ENCODE data around the gene GLRX3. TPM values are rescaled to one million over a fixed set of nuclear protein-coding genes. Genes with fewer than 3 reads are reported as not detected.

Gene GLRX3
- total RNA-seq, 1 experiment from 2014 or later: 188 TPM

DNA sequence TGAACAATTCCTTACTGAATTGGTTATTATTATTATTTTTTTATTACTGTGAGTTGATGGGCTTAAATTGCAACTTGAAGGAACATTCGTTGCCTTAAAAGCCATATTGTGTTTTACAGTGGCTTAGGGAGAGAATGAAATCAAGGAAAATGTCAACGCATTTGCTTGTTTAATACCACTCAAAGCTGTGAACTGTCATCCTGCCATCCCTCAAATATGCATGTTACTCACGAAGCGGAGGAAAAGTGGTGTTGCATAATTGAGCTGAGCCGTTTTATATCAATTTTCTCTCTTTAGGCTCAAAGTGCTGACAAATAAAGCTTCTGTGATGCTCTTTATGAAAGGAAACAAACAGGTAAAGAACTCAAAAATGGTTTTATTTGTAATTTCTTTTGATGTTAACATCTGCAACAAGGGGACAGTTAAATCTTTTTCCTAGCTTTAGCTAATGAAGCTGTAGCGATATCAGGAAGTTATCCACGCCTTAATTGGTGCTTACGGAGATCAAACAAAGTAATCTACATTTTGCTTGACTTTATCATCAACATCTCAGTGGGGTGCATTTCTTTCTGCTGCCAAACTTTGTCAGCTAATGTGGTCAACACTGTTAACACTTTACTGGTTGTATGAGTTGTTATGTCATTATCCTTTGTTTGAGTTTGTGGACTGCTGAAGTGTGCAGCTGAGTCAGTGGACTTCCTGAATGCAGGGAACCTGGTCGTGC lies 33.1 kb downstream of the GLRX3 start:
- Histone ChIP-seq H3K4me1 (ENCODE audit: control insufficient read depth, insufficient read depth, low read length) (no peaks in the 10 kb centered on the region), H3K9me3 (ENCODE audit: control insufficient read depth, insufficient read depth, low read depth, low read length) (no peaks in the 10 kb centered on the region), H3K4me3 (ENCODE audit: low read depth in 2 of 2, low read length in 2 of 2) (no peak overlapping the region), H3K27ac (ENCODE audit: low read length) (no peak overlapping the region), H3K36me3 (ENCODE audit: control insufficient read depth, insufficient read depth, low read length) (peaks cover 23% of the 10 kb centered on the region), H3K27me3 (ENCODE audit: control insufficient read depth, insufficient read depth, low read length) (no peaks in the 10 kb centered on the region)
- intact Hi-C loops (cut with micrococcal nuclease; ENCODE audit: unreplicated experiment): no loop called here
- DNase-seq (ENCODE audit: low read depth, low spot score) (no peak), ATAC-seq (no peak)
- ChIA-PET POLR2A (no interaction called here), CTCF (interaction anchor here (0.5 kb wide), 1 partner anchor 88 kb away, joined by 5 read pairs; no protein-coding TSS in a partner anchor)
- TF ChIP-seq POLR2AphosphoS5 (IDR thresholded peaks at IDR 0.05; ENCODE audit: low read depth, low read length) (no peak), TCF7L2 (IDR thresholded peaks at IDR 0.05; ENCODE audit: low read depth, low read length) (no peak), SIN3A (IDR thresholded peaks at IDR 0.05; ENCODE audit: borderline replicate concordance, insufficient read depth, low read depth, low read length) (no peak)
- TF ChIP-seq, protein P1, sequence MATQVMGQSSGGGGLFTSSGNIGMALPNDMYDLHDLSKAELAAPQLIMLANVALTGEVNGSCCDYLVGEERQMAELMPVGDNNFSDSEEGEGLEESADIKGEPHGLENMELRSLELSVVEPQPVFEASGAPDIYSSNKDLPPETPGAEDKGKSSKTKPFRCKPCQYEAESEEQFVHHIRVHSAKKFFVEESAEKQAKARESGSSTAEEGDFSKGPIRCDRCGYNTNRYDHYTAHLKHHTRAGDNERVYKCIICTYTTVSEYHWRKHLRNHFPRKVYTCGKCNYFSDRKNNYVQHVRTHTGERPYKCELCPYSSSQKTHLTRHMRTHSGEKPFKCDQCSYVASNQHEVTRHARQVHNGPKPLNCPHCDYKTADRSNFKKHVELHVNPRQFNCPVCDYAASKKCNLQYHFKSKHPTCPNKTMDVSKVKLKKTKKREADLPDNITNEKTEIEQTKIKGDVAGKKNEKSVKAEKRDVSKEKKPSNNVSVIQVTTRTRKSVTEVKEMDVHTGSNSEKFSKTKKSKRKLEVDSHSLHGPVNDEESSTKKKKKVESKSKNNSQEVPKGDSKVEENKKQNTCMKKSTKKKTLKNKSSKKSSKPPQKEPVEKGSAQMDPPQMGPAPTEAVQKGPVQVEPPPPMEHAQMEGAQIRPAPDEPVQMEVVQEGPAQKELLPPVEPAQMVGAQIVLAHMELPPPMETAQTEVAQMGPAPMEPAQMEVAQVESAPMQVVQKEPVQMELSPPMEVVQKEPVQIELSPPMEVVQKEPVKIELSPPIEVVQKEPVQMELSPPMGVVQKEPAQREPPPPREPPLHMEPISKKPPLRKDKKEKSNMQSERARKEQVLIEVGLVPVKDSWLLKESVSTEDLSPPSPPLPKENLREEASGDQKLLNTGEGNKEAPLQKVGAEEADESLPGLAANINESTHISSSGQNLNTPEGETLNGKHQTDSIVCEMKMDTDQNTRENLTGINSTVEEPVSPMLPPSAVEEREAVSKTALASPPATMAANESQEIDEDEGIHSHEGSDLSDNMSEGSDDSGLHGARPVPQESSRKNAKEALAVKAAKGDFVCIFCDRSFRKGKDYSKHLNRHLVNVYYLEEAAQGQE (IDR thresholded peaks at IDR 0.05; ENCODE audit: insufficient read depth in 1 of 2, low read depth in 2 of 2, low read length in 1 of 2): no peak
- TF ChIP-seq, protein P2, sequence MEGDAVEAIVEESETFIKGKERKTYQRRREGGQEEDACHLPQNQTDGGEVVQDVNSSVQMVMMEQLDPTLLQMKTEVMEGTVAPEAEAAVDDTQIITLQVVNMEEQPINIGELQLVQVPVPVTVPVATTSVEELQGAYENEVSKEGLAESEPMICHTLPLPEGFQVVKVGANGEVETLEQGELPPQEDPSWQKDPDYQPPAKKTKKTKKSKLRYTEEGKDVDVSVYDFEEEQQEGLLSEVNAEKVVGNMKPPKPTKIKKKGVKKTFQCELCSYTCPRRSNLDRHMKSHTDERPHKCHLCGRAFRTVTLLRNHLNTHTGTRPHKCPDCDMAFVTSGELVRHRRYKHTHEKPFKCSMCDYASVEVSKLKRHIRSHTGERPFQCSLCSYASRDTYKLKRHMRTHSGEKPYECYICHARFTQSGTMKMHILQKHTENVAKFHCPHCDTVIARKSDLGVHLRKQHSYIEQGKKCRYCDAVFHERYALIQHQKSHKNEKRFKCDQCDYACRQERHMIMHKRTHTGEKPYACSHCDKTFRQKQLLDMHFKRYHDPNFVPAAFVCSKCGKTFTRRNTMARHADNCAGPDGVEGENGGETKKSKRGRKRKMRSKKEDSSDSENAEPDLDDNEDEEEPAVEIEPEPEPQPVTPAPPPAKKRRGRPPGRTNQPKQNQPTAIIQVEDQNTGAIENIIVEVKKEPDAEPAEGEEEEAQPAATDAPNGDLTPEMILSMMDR (IDR thresholded peaks at IDR 0.05): no peak
- in situ Hi-C loops (cut with HindIII; ENCODE audit: low pct_unique_long_range_greater_than_20kb, low sequenced_read_pairs): no loop called here
- no TSS peak for BruUV-seq (replicated peaks)

- DNase-seq (ENCODE audit: low read depth, low spot score): no peak
- Histone ChIP-seq H3K27ac (ENCODE audit: low read length) (no peak overlapping the region), H3K27me3 (ENCODE audit: control insufficient read depth, insufficient read depth, low read length) (no peaks in the 10 kb centered on the region), H3K9me3 (ENCODE audit: control insufficient read depth, insufficient read depth, low read depth, low read length) (no peaks in the 10 kb centered on the region), H3K4me3 (ENCODE audit: low read depth in 2 of 2, low read length in 2 of 2) (no peak overlapping the region), H3K4me1 (ENCODE audit: control insufficient read depth, insufficient read depth, low read length) (no peaks in the 10 kb centered on the region), H3K36me3 (ENCODE audit: control insufficient read depth, insufficient read depth, low read length) (peaks cover 21% of the 10 kb centered on the region)
- in situ Hi-C loops (cut with HindIII; ENCODE audit: low pct_unique_long_range_greater_than_20kb, low sequenced_read_pairs) (no loop called here), intact Hi-C loops (cut with micrococcal nuclease; ENCODE audit: unreplicated experiment) (no loop called here)
- BruUV-seq (replicated peaks): no TSS peak
- CTCF ChIA-PET: no interaction called here
- POLR2A ChIA-PET: no interaction called here
- ATAC-seq: no peak
- no peak for TF ChIP-seq TCF7L2 (IDR thresholded peaks at IDR 0.05; ENCODE audit: low read depth, low read length)
- TF ChIP-seq POLR2AphosphoS5 (IDR thresholded peaks at IDR 0.05; ENCODE audit: low read depth, low read length): no peak
- TF ChIP-seq, protein P2 (IDR thresholded peaks at IDR 0.05): no peak
- TF ChIP-seq SIN3A (IDR thresholded peaks at IDR 0.05; ENCODE audit: borderline replicate concordance, insufficient read depth, low read depth, low read length): no peak
- TF ChIP-seq, protein P1 (IDR thresholded peaks at IDR 0.05; ENCODE audit: insufficient read depth in 1 of 2, low read depth in 2 of 2, low read length in 1 of 2): no peak
Observed at GRCh38 chr10:130171196-130171595, 35.0 kb downstream of the GLRX3 start.

Measured in Panc1 (cell line).